Effector memory CD4-positive, alpha-beta T cell (primary cell): ENCODE data around the gene CLEC2L.
"Not testable (repeated sequence)": the region's sequence is repeated elsewhere in the genome, so short reads cannot be mapped to it uniquely, and the experiment has no call there.

Experiments
- DNase-seq, 3 donors: peaks; one replicate each; pipeline ENCODE4 v3.0.0-alpha.2; 2020
- H3K27ac ChIP-seq: 2 replicates; pipeline ENCODE4 v1.7.0; 2013; ENCODE audit warnings: mild to moderate bottlenecking, low read length, moderate library complexity; ENCODE audit not compliant: insufficient read depth, poor library complexity, severe bottlenecking
- H3K27me3 ChIP-seq: replicated peaks from 2 replicates; pipeline ENCODE4 v1.7.0; 2013; ENCODE audit warnings: mild to moderate bottlenecking, low read length; ENCODE audit not compliant: insufficient read depth, control insufficient read depth, poor library complexity, severe bottlenecking
- H3K36me3 ChIP-seq: 2 replicates; pipeline ENCODE4 v1.7.0; 2013; ENCODE audit warnings: mild to moderate bottlenecking, low read length, moderate library complexity; ENCODE audit not compliant: control insufficient read depth, insufficient read depth
- H3K4me1 ChIP-seq: 2 replicates; pipeline ENCODE4 v1.7.0; 2013; ENCODE audit warnings: low read length, mild to moderate bottlenecking; ENCODE audit not compliant: control insufficient read depth, insufficient read depth, poor library complexity, severe bottlenecking
- H3K4me3 ChIP-seq: 2 replicates; pipeline ENCODE4 v1.7.0; 2013; ENCODE audit warnings: low read length, low read depth, mild to moderate bottlenecking; ENCODE audit not compliant: insufficient read depth, poor library complexity, severe bottlenecking
- H3K9me3 ChIP-seq: 2 replicates; pipeline ENCODE4 v1.7.0; 2013; ENCODE audit warnings: mild to moderate bottlenecking, low read length, moderate library complexity; ENCODE audit not compliant: control insufficient read depth

The CLEC2L gene

GRCh38 chr7:139548302-139549028 is 25.0 kb downstream of the CLEC2L start:
- Histone ChIP-seq H3K9me3 (no peaks in the 10 kb centered on the region), H3K27ac (no peak overlapping the region), H3K4me1 (no peaks in the 10 kb centered on the region), H3K4me3 (no peak overlapping the region), H3K27me3 (no peaks in the 10 kb centered on the region), H3K36me3 (no peaks in the 10 kb centered on the region)
- no peak for DNase-seq

GRCh38 chr7:139553991-139554700 is 30.7 kb downstream of the CLEC2L start:
- not testable (repeated sequence) for H3K4me3 ChIP-seq, H3K9me3 ChIP-seq, H3K36me3 ChIP-seq, DNase-seq, H3K27me3 ChIP-seq, H3K27ac ChIP-seq, H3K4me1 ChIP-seq

- Histone ChIP-seq H3K4me1 (no peaks in the 10 kb centered on the region), H3K9me3 (no peaks in the 10 kb centered on the region), H3K27ac (no peak overlapping the region), H3K36me3 (no peaks in the 10 kb centered on the region), H3K27me3 (no peaks in the 10 kb centered on the region), H3K4me3 (no peak overlapping the region)
- DNase-seq = no peak
Observed at GRCh38 chr7:139557857-139558581, 34.5 kb downstream of the CLEC2L start.

GRCh38 chr7:139559364-139560105 is 36.0 kb downstream of the CLEC2L start:
- H3K4me3 ChIP-seq = no peak overlapping the region
- no peak overlapping the region for H3K27ac ChIP-seq
- no peak for DNase-seq
- no peaks in the 10 kb centered on the region for H3K36me3 ChIP-seq
- H3K4me1 ChIP-seq = no peaks in the 10 kb centered on the region
- no peaks in the 10 kb centered on the region for H3K27me3 ChIP-seq
- no peaks in the 10 kb centered on the region for H3K9me3 ChIP-seq

GRCh38 chr7:139560199-139560598 is 36.7 kb downstream of the CLEC2L start:
- Histone ChIP-seq H3K4me1 (no peaks in the 10 kb centered on the region), H3K4me3 (no peak overlapping the region), H3K36me3 (no peaks in the 10 kb centered on the region), H3K27me3 (no peaks in the 10 kb centered on the region), H3K27ac (no peak overlapping the region), H3K9me3 (no peaks in the 10 kb centered on the region)
- DNase-seq = no peak

- DNase-seq = no peak
Observed at GRCh38 chr7:139560678-139561077, 37.2 kb downstream of the CLEC2L start.

GRCh38 chr7:139562491-139562890 is 39.0 kb downstream of the CLEC2L start:
- no peak overlapping the region for H3K27ac ChIP-seq
- H3K4me1 ChIP-seq = peaks cover 3% of the 10 kb centered on the region
- no peak for DNase-seq
- H3K27me3 ChIP-seq = no peaks in the 10 kb centered on the region
- no peak overlapping the region for H3K4me3 ChIP-seq
- H3K36me3 ChIP-seq = no peaks in the 10 kb centered on the region
- H3K9me3 ChIP-seq = no peaks in the 10 kb centered on the region

More at GRCh38 chr7:139560678-139561077, 37.2 kb downstream of the CLEC2L start:
- Histone ChIP-seq H3K9me3 (no peaks in the 10 kb centered on the region), H3K36me3 (no peaks in the 10 kb centered on the region), H3K27me3 (no peaks in the 10 kb centered on the region), H3K27ac (no peak overlapping the region), H3K4me1 (peaks cover under 1% of the 10 kb centered on the region), H3K4me3 (no peak overlapping the region)

- Histone ChIP-seq H3K9me3 (no peaks in the 10 kb centered on the region), H3K36me3 (no peaks in the 10 kb centered on the region), H3K4me1 (peaks cover 3% of the 10 kb centered on the region), H3K27ac (no peak overlapping the region), H3K27me3 (no peaks in the 10 kb centered on the region), H3K4me3 (no peak overlapping the region)
- DNase-seq = no peak
Observed at GRCh38 chr7:139562961-139563565, 39.6 kb downstream of the CLEC2L start.

GRCh38 chr7:139563856-139564255 is 40.4 kb downstream of the CLEC2L start:
- no peaks in the 10 kb centered on the region for H3K36me3 ChIP-seq

More at GRCh38 chr7:139563856-139564255, 40.4 kb downstream of the CLEC2L start:
- Histone ChIP-seq H3K4me3 (no peak overlapping the region), H3K27ac (no peak overlapping the region), H3K9me3 (no peaks in the 10 kb centered on the region), H3K27me3 (no peaks in the 10 kb centered on the region), H3K4me1 (peaks cover 3% of the 10 kb centered on the region)
- no peak for DNase-seq
